Neural progenitor cell (in vitro differentiated cells): ENCODE data around the gene AMBRA1. TPM values are rescaled to one million over a fixed set of nuclear protein-coding genes. Genes with fewer than 3 reads are reported as not detected.

ENCODE experiments used
- DNase-seq: peaks from one replicate; pipeline ENCODE4 v3.0.0-alpha.2; 2016; ENCODE audit warnings: low spot score
- H2AFZ ChIP-seq: fragments of 200-600 bp; sonication (generic); replicated peaks from 2 replicates; pipeline ENCODE4 v1.6.1; 2016; ENCODE audit warnings: antibody characterized with exemption
- H3F3A ChIP-seq: fragments of 200-600 bp; sonication (generic); 2 replicates; pipeline ENCODE4 v1.6.1; 2016; ENCODE audit warnings: antibody characterized with exemption, low read depth
- H3K27ac ChIP-seq: fragments of 200-600 bp; sonication (generic); 2 replicates; pipeline ENCODE4 v1.5.1; 2016; ENCODE audit warnings: mild to moderate bottlenecking
- H3K27me3 ChIP-seq: fragments of 200-600 bp; sonication (generic); 2 replicates; pipeline ENCODE4 v1.6.1; 2016; ENCODE audit warnings: mild to moderate bottlenecking, moderate library complexity
- H3K36me3 ChIP-seq: fragments of 200-600 bp; sonication (generic); 2 replicates; pipeline ENCODE4 v1.5.1; 2016
- H3K4me1 ChIP-seq: fragments of 200-600 bp; sonication (generic); 2 replicates; pipeline ENCODE4 v1.6.1; 2016; ENCODE audit warnings: mixed run types
- H3K4me2 ChIP-seq: fragments of 200-600 bp; sonication (generic); 2 replicates; pipeline ENCODE4 v1.6.1; 2016
- H3K4me3 ChIP-seq: fragments of 200-600 bp; sonication (generic); 2 replicates; pipeline ENCODE4 v1.5.1; 2016
- H3K79me2 ChIP-seq: fragments of 200-600 bp; sonication (generic); 2 replicates; pipeline ENCODE4 v1.6.1; 2016; ENCODE audit warnings: low read depth
- H3K9ac ChIP-seq: fragments of 200-600 bp; sonication (generic); 2 replicates; pipeline ENCODE4 v1.6.1; 2016
- H3K9me3 ChIP-seq: fragments of 200-600 bp; sonication (generic); 2 replicates; pipeline ENCODE4 v1.5.1; 2016; ENCODE audit warnings: low read depth
- H4K20me1 ChIP-seq: fragments of 200-600 bp; sonication (generic); 2 replicates; pipeline ENCODE4 v1.6.1; 2016; ENCODE audit warnings: low read depth
- H3K27ac Mint-ChIP-seq: 3 replicates; pipeline ENCODE4 v1.8.0; 2021; ENCODE audit warnings: mixed read lengths
- H3K27me3 Mint-ChIP-seq: 2 replicates; pipeline ENCODE4 v1.8.0; 2022; ENCODE audit warnings: low read depth, mild to moderate bottlenecking, inconsistent platforms, moderate library complexity, mixed read lengths; ENCODE audit not compliant: insufficient read depth
- H3K36me3 Mint-ChIP-seq: 3 replicates; pipeline ENCODE4 v1.8.0; 2021; ENCODE audit warnings: mixed read lengths
- H3K4me1 Mint-ChIP-seq: 3 replicates; pipeline ENCODE4 v1.8.0; 2021; ENCODE audit warnings: mixed read lengths
- H3K4me3 Mint-ChIP-seq: 3 replicates; pipeline ENCODE4 v1.8.0; 2021; ENCODE audit warnings: mild to moderate bottlenecking, moderate library complexity, mixed read lengths
- H3K9me3 Mint-ChIP-seq: 3 replicates; pipeline ENCODE4 v1.8.0; 2020; ENCODE audit warnings: mixed read lengths
- CTCF ChIP-seq: fragments of 200-600 bp; sonication (generic); IDR thresholded peaks from 2 replicates; pipeline ENCODE4 v1.5.1; 2017; ENCODE audit warnings: antibody characterized with exemption, mild to moderate bottlenecking
- EZH2 ChIP-seq: fragments of 200-600 bp; sonication (generic); IDR thresholded peaks from 2 replicates; pipeline ENCODE4 v1.6.1; 2017; ENCODE audit warnings: antibody characterized with exemption, mild to moderate bottlenecking, moderate library complexity
- EZH2phosphoT487 ChIP-seq: fragments of 200-600 bp; sonication (generic); IDR thresholded peaks from 2 replicates; pipeline ENCODE4 v1.6.1; 2017; ENCODE audit warnings: antibody characterized with exemption
- total RNA-seq: library from RNA; depleted of rRNA; stranded (reverse); fragments of >200 nt; gene quantifications from 2 replicates; pipeline ENCODE4 v1.2.3, GENCODE V29; 2015; ENCODE audit warnings: low replicate concordance

The AMBRA1 gene
- total RNA-seq, 1 donor from 2014 or later: 20.7 TPM

GRCh38 chr11:46451759-46452158 lies 142.1 kb downstream of the AMBRA1 start:
- H3K4me1 Mint-ChIP-seq: peaks cover 14% of the 10 kb centered on the region
- Histone ChIP-seq H3K4me2 (no peak overlapping the region), H4K20me1 (peaks cover 20% of the 10 kb centered on the region), H3K27me3 (no peaks in the 10 kb centered on the region), H3K79me2 (peaks cover 20% of the 10 kb centered on the region), H3K4me3 (no peak overlapping the region), H3K4me1 (peaks cover 27% of the 10 kb centered on the region), H3K36me3 (no peaks in the 10 kb centered on the region), H3K9me3 (no peaks in the 10 kb centered on the region), H3F3A (peaks cover 19% of the 10 kb centered on the region), H3K27ac (no peak overlapping the region), H2AFZ (no peak overlapping the region), H3K9ac (no peak overlapping the region)
- no peak for DNase-seq
- no peak overlapping the region for H3K4me3 Mint-ChIP-seq
- H3K9me3 Mint-ChIP-seq: no peaks in the 10 kb centered on the region
- no peak overlapping the region for H3K27ac Mint-ChIP-seq
- TF ChIP-seq EZH2: no peak
- no peak for TF ChIP-seq CTCF
- TF ChIP-seq EZH2phosphoT487: no peak
- H3K36me3 Mint-ChIP-seq: peaks cover 4% of the 10 kb centered on the region
- H3K27me3 Mint-ChIP-seq: no peaks in the 10 kb centered on the region

GRCh38 chr11:46450846-46451477 lies 142.9 kb downstream of the AMBRA1 start:
- peaks cover 20% of the 10 kb centered on the region for H4K20me1 ChIP-seq
- TF ChIP-seq EZH2 (no peak), EZH2phosphoT487 (no peak), CTCF (no peak)
- H3K4me2 ChIP-seq: no peak overlapping the region
- no peak overlapping the region for H3K4me3 ChIP-seq
- H3K27ac ChIP-seq: peak overlapping the region; percentile 18
- Mint-ChIP-seq H3K9me3 (no peaks in the 10 kb centered on the region), H3K4me1 (peaks cover 6% of the 10 kb centered on the region), H3K27me3 (no peaks in the 10 kb centered on the region), H3K27ac (no peak overlapping the region), H3K36me3 (peaks cover 4% of the 10 kb centered on the region), H3K4me3 (no peak overlapping the region)
- H3K4me1 ChIP-seq: peaks cover 27% of the 10 kb centered on the region
- no peaks in the 10 kb centered on the region for H3K27me3 ChIP-seq
- no peaks in the 10 kb centered on the region for H3K36me3 ChIP-seq
- H3K79me2 ChIP-seq: peaks cover 20% of the 10 kb centered on the region
- H2AFZ ChIP-seq: no peak overlapping the region
- peaks cover 11% of the 10 kb centered on the region for H3F3A ChIP-seq
- no peak for DNase-seq
- no peaks in the 10 kb centered on the region for H3K9me3 ChIP-seq
- H3K9ac ChIP-seq: no peak overlapping the region

- H3K27me3 Mint-ChIP-seq: no peaks in the 10 kb centered on the region
- no peak for TF ChIP-seq EZH2phosphoT487
- TF ChIP-seq EZH2: no peak
- TF ChIP-seq CTCF: no peak
- H3K4me1 Mint-ChIP-seq: peaks cover 2% of the 10 kb centered on the region
- H3K4me1 ChIP-seq: peaks cover 23% of the 10 kb centered on the region
- peaks cover 13% of the 10 kb centered on the region for H3K79me2 ChIP-seq
- peaks cover 10% of the 10 kb centered on the region for H3K36me3 Mint-ChIP-seq
- H3K36me3 ChIP-seq: no peaks in the 10 kb centered on the region
- no peaks in the 10 kb centered on the region for H3K27me3 ChIP-seq
- no peak overlapping the region for H3K4me3 Mint-ChIP-seq
- H3K4me3 ChIP-seq: no peak overlapping the region
- no peak overlapping the region for H3K27ac ChIP-seq
- H3K4me2 ChIP-seq: no peak overlapping the region
- no peak for DNase-seq
- H4K20me1 ChIP-seq: peaks cover 19% of the 10 kb centered on the region
- H3K9ac ChIP-seq: no peak overlapping the region
- no peaks in the 10 kb centered on the region for H3K9me3 Mint-ChIP-seq
- no peak overlapping the region for H3K27ac Mint-ChIP-seq
- H3K9me3 ChIP-seq: no peaks in the 10 kb centered on the region
- no peaks in the 10 kb centered on the region for H3F3A ChIP-seq
- no peak overlapping the region for H2AFZ ChIP-seq
Measured at GRCh38 chr11:46447544-46447943, 146.3 kb downstream of the AMBRA1 start.
